SU-DHL-6 (cell line): ENCODE measurements around the gene LRRK1.

Source experiments
- H2AFZ ChIP-seq: fragments of 200-600 bp; sonication (generic); 2 replicates; pipeline ENCODE4 v1.6.1; 2014; ENCODE audit warnings: low read depth, mild to moderate bottlenecking, moderate library complexity, mixed read lengths, antibody characterized with exemption, low read length; ENCODE audit not compliant: severe bottlenecking
- H3F3A ChIP-seq: fragments of 200-600 bp; shearing (Covaris generic); 2 replicates; pipeline ENCODE4 v1.6.0; 2016; ENCODE audit warnings: antibody characterized with exemption, mild to moderate bottlenecking; ENCODE audit not compliant: insufficient read depth
- H3K27ac ChIP-seq: fragments of 200-600 bp; sonication (generic); 2 replicates; pipeline ENCODE4 v1.5.1; 2016; ENCODE audit warnings: low read depth, mild to moderate bottlenecking, low read length, moderate library complexity, mixed read lengths
- H3K27me3 ChIP-seq: fragments of 200-600 bp; sonication (generic), shearing (Covaris generic); 2 replicates; pipeline ENCODE4 v1.6.0; 2014; ENCODE audit warnings: mild to moderate bottlenecking, low read length
- H3K36me3 ChIP-seq: fragments of 200-600 bp; sonication (generic); 2 replicates; pipeline ENCODE4 v1.6.1; 2014; ENCODE audit warnings: mild to moderate bottlenecking, low read length, mixed read lengths
- H3K4me2 ChIP-seq: fragments of 300-600, 200-600 bp; shearing (Covaris generic), sonication (generic); 2 replicates; pipeline ENCODE4 v1.6.0; 2014; ENCODE audit warnings: low read length, low read depth, mild to moderate bottlenecking; ENCODE audit not compliant: poor library complexity, severe bottlenecking
- H3K4me3 ChIP-seq: fragments of 200-600 bp; sonication (generic); 2 replicates; pipeline ENCODE4 v1.5.1; 2014; ENCODE audit warnings: antibody characterized with exemption, low read length, mild to moderate bottlenecking, mixed read lengths; ENCODE audit not compliant: insufficient read depth, poor library complexity, severe bottlenecking
- H3K79me2 ChIP-seq: fragments of 200-600 bp; sonication (generic); 2 replicates; pipeline ENCODE4 v1.6.1; 2014; ENCODE audit warnings: mild to moderate bottlenecking, low read length, moderate library complexity; ENCODE audit not compliant: insufficient read depth
- H3K9ac ChIP-seq: fragments of 200-600 bp; sonication (generic); 2 replicates; pipeline ENCODE4 v1.7.0; 2014; ENCODE audit warnings: mild to moderate bottlenecking, low read length
- H3K9me2 ChIP-seq: fragments of 200-600 bp; sonication (generic); replicated peaks from 2 replicates; pipeline ENCODE4 v1.6.1; 2014; ENCODE audit warnings: low read length; ENCODE audit not compliant: insufficient read depth
- H3K9me3 ChIP-seq: fragments of 200-600 bp; sonication (generic); 2 replicates; pipeline ENCODE4 v1.6.1; 2014; ENCODE audit warnings: low read length, mixed read lengths; ENCODE audit not compliant: insufficient read depth
- H4K20me1 ChIP-seq: fragments of 200-600 bp; sonication (generic); 2 replicates; pipeline ENCODE4 v1.6.1; 2014; ENCODE audit warnings: low read depth, mild to moderate bottlenecking, antibody characterized with exemption, low read length, moderate library complexity, mixed read lengths
- EZH2phosphoT487 ChIP-seq: fragments of 200-600 bp; sonication (generic), shearing (Covaris generic); conservative IDR thresholded peaks from 2 replicates; pipeline ENCODE4 v1.6.1; 2018; ENCODE audit warnings: mild to moderate bottlenecking, antibody characterized with exemption, low read length, moderate library complexity, mixed read lengths
- TF ChIP-seq, protein P1 (sequence below): fragments of 200-600 bp; sonication (generic); IDR thresholded peaks from one replicate; pipeline ENCODE4 v1.5.1; 2017; ENCODE audit warnings: antibody characterized with exemption, mild to moderate bottlenecking, low read length, moderate library complexity; ENCODE audit not compliant: insufficient read depth, poor library complexity, severe bottlenecking

Gene LRRK1

DNA sequence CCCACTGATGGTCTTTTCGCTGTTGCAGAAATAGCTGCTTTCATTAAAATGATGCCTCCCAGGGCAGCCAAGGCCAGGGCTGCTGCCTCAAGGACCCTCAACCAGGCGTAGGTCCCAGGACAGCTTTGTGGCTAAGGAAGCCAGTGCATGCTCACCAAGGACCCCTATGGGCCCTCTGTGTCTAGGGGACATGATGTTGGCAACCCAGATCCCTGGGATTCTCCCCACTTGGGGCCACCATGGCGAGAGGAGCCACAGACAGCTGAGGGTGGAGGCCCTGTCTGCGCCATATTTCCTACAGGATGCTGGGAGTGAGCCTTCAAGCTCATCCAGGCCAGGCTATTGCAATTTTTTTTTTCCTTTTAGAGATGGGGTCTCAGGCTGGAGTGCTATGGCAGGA is 195.5 kb downstream of the LRRK1 start:
- no peak for TF ChIP-seq EZH2phosphoT487
- TF ChIP-seq, protein P1, sequence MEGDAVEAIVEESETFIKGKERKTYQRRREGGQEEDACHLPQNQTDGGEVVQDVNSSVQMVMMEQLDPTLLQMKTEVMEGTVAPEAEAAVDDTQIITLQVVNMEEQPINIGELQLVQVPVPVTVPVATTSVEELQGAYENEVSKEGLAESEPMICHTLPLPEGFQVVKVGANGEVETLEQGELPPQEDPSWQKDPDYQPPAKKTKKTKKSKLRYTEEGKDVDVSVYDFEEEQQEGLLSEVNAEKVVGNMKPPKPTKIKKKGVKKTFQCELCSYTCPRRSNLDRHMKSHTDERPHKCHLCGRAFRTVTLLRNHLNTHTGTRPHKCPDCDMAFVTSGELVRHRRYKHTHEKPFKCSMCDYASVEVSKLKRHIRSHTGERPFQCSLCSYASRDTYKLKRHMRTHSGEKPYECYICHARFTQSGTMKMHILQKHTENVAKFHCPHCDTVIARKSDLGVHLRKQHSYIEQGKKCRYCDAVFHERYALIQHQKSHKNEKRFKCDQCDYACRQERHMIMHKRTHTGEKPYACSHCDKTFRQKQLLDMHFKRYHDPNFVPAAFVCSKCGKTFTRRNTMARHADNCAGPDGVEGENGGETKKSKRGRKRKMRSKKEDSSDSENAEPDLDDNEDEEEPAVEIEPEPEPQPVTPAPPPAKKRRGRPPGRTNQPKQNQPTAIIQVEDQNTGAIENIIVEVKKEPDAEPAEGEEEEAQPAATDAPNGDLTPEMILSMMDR, result no peak
- Histone ChIP-seq H4K20me1 (no peaks in the 10 kb centered on the region), H3K4me2 (no peak overlapping the region), H3K36me3 (no peaks in the 10 kb centered on the region), H3K4me3 (no peak overlapping the region), H3K9me3 (no peaks in the 10 kb centered on the region), H3K27ac (no peak overlapping the region), H3K9me2 (no peaks in the 10 kb centered on the region), H3F3A (no peaks in the 10 kb centered on the region), H3K27me3 (no peaks in the 10 kb centered on the region), H3K79me2 (no peaks in the 10 kb centered on the region), H2AFZ (no peak overlapping the region), H3K9ac (no peak overlapping the region)

DNA sequence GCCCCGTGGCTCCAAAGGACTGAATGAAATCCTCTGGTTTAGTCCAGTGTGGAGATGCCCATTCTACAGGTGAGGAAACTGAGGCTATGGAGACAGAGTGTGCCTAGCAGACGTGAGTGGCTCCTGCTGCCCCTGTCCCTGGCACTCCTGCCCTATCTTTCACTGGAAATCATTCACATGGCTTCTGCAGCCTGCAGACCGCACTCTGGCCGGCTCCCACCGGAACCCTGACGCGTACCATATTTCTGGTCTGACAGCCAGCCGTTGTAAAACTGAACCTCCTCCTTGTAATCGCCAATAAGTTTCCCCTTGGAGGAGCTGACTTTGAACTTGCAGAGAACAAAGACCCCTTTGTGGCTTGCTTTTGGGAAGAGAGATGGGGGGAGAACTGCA is 196.2 kb downstream of the LRRK1 start:
- H3K36me3 ChIP-seq, result no peaks in the 10 kb centered on the region
- H3K79me2 ChIP-seq, result no peaks in the 10 kb centered on the region
- no peak overlapping the region for H2AFZ ChIP-seq
- H3F3A ChIP-seq, result no peaks in the 10 kb centered on the region
- H3K9me3 ChIP-seq, result no peaks in the 10 kb centered on the region
- H3K9ac ChIP-seq, result no peak overlapping the region
- H3K27ac ChIP-seq, result no peak overlapping the region
- no peaks in the 10 kb centered on the region for H4K20me1 ChIP-seq
- H3K27me3 ChIP-seq, result no peaks in the 10 kb centered on the region
- TF ChIP-seq EZH2phosphoT487, result no peak
- TF ChIP-seq, protein P1, result no peak
- no peak overlapping the region for H3K4me3 ChIP-seq
- H3K9me2 ChIP-seq, result no peaks in the 10 kb centered on the region
- H3K4me2 ChIP-seq, result no peak overlapping the region

DNA sequence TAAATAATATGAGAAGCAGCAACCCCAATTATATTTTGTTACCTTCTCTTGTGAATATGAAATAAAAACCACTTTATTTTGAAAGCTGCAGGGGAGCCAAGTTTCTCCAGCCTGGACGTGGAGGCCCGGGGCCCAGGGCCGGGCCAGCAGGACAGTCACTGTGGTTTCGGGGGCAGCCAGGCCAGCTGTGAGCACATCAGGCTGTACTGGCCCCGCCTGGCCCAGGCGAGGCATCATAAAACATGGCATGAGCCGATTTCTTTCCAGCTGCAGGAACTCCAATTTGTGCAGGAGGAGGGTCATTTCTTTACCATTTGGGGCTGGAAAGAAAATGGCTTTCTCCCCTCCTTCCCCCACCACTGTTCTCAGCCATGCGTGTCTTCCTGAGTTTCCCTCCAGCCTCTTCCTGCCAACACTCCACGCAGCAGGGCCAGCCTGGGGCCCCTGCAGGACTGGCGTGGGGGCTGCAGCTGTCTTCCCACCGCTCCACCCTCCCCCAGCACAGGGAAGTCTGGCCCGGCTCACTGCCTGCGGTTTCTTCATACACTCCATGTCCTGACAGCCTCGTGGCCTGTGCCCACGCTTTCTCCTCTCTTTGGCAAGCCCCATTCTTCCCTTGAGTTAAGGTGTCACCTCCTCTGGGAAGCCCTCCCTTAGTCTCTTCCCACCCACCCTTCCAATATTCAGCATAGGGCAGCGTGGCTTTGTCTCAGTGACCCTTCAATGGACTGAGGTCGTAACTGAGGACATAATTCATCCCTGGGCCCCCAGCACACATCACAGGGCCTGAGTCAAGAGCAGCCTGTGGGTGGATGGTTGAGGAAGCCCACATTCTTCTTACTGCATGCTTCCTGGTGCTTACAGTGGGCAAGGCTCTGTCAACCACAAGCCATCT is 196.9 kb downstream of the LRRK1 start:
- Histone ChIP-seq H3K4me2 (no peak overlapping the region), H3K9me3 (no peaks in the 10 kb centered on the region), H3F3A (no peaks in the 10 kb centered on the region), H2AFZ (no peak overlapping the region), H3K27me3 (no peaks in the 10 kb centered on the region), H3K9me2 (no peaks in the 10 kb centered on the region), H3K27ac (no peak overlapping the region), H3K79me2 (no peaks in the 10 kb centered on the region), H3K4me3 (no peak overlapping the region), H4K20me1 (no peaks in the 10 kb centered on the region), H3K36me3 (no peaks in the 10 kb centered on the region), H3K9ac (no peak overlapping the region)
- TF ChIP-seq, protein P1, result no peak
- TF ChIP-seq EZH2phosphoT487, result no peak
